ENCODE measurements around the gene PDE4DIP.
"Not testable (repeated sequence)": the region's sequence is repeated elsewhere in the genome, so short reads cannot be mapped to it uniquely, and the experiment has no call there.

DNA sequence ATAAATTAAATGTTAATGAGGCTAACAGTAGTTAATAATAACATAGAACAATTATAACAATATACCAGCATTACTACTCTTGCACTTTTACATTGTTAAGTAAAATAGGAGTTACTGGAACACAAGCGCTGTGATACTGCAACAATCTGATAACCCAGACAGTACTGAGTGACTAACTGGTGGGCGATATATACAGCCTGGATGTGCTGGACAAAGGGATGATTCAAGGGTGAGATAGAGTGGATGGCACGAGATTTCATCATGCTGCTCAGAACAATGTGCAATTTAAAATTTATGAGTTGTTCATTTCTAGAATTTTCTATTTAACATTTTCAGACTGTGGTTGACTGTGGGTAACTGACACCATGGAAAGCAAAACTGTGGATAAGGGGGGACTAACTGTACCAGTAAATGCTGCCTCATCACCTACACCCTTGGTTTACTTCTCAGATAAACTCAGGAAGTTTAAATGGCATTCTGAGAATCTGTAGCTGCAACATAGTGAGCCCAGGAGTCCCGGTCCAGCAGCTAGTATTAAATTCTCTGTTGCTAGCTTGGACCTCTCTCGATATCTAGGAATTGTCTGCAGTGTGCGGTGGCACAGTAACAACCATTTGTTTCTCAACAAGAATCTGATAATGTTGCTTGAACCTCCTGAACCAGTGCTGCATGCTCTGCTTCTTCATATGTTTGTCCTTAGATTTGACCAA is 24.9 kb downstream of the PDE4DIP start:
- TF ChIP-seq, protein P1, sequence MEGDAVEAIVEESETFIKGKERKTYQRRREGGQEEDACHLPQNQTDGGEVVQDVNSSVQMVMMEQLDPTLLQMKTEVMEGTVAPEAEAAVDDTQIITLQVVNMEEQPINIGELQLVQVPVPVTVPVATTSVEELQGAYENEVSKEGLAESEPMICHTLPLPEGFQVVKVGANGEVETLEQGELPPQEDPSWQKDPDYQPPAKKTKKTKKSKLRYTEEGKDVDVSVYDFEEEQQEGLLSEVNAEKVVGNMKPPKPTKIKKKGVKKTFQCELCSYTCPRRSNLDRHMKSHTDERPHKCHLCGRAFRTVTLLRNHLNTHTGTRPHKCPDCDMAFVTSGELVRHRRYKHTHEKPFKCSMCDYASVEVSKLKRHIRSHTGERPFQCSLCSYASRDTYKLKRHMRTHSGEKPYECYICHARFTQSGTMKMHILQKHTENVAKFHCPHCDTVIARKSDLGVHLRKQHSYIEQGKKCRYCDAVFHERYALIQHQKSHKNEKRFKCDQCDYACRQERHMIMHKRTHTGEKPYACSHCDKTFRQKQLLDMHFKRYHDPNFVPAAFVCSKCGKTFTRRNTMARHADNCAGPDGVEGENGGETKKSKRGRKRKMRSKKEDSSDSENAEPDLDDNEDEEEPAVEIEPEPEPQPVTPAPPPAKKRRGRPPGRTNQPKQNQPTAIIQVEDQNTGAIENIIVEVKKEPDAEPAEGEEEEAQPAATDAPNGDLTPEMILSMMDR (IDR thresholded peaks at IDR 0.05), result not testable (repeated sequence)
- not testable (repeated sequence) for TF ChIP-seq POLR2A (IDR thresholded peaks at IDR 0.05)
